Fibroblast of lung (primary cell): ENCODE data around the gene ADCY9.
"Not testable (repeated sequence)": the region's sequence is repeated elsewhere in the genome, so short reads cannot be mapped to it uniquely, and the experiment has no call there.

Source experiments
- CTCF ChIP-seq, 2 donors: IDR thresholded peaks in 1 of 2; conservative IDR thresholded peaks in 1 of 2; 1 replicate in 1 of 2; 2 replicates in 1 of 2; pipeline ENCODE4 v1.5.1; 2011 to 2012; ENCODE audit warnings: low read length in 2 of 2, control low read depth in 1 of 2, inconsistent platforms in 1 of 2, low read depth in 1 of 2, mild to moderate bottlenecking in 1 of 2
- EZH2 ChIP-seq: IDR thresholded peaks from 2 replicates; pipeline ENCODE4 v1.5.1; 2012; ENCODE audit warnings: low read length, control low read depth, mild to moderate bottlenecking; ENCODE audit errors: missing control alignments

GRCh38 chr16:4156503-4156902 lies 40.3 kb upstream of the ADCY9 start:
- TF ChIP-seq EZH2; CTCF (conservative IDR thresholded peaks at IDR 0.05 in 1 of 2, IDR thresholded peaks at IDR 0.05 in 1 of 2; ENCODE audit: low read depth in 1 of 2, low read length in 2 of 2): not testable (repeated sequence)
